NT2/D1 (cell line): Measurements from ENCODE around the gene FOXQ1.

Experiments used
- DNase-seq: peaks from one replicate; pipeline ENCODE4 v3.0.0-alpha.2; 2011; ENCODE audit warnings: low read depth, low spot score
- H3K27me3 ChIP-seq: 2 replicates; pipeline ENCODE4 v1.6.0; 2011; ENCODE audit warnings: mild to moderate bottlenecking; ENCODE audit not compliant: insufficient read length, insufficient read depth
- H3K36me3 ChIP-seq: 2 replicates; pipeline ENCODE4 v1.6.1; 2011; ENCODE audit warnings: mild to moderate bottlenecking, low read length, mixed read lengths; ENCODE audit not compliant: insufficient read depth, insufficient read length
- H3K4me1 ChIP-seq: 2 replicates; pipeline ENCODE4 v1.5.1; 2011; ENCODE audit not compliant: insufficient read depth, insufficient read length
- H3K4me3 ChIP-seq: 2 replicates; pipeline ENCODE4 v1.5.1; 2011; ENCODE audit warnings: low read depth; ENCODE audit not compliant: insufficient read length
- H3K9ac ChIP-seq: 2 replicates; pipeline ENCODE4 v1.6.0; 2011; ENCODE audit warnings: low read depth; ENCODE audit not compliant: insufficient read length
- H3K9me3 ChIP-seq: 2 replicates; pipeline ENCODE4 v1.5.1; 2011; ENCODE audit warnings: mild to moderate bottlenecking, low read length; ENCODE audit not compliant: insufficient read depth
- SUZ12 ChIP-seq: IDR thresholded peaks from 2 replicates; pipeline ENCODE4 v1.6.1; 2011; ENCODE audit not compliant: insufficient read length, insufficient read depth; ENCODE audit errors: extremely low read depth
- YY1 ChIP-seq: IDR thresholded peaks from 2 replicates; pipeline ENCODE4 v1.6.1; 2011; ENCODE audit not compliant: insufficient read length, insufficient read depth
- ZNF274 ChIP-seq: IDR thresholded peaks from 2 replicates; pipeline ENCODE4 v1.6.1; 2011; ENCODE audit warnings: mild to moderate bottlenecking, low read depth, low read length

Gene FOXQ1

GRCh38 chr6:1312203-1312472 lies 240 bp downstream of the FOXQ1 start:
- DNase-seq = no peak
- no peaks in the 10 kb centered on the region for H3K36me3 ChIP-seq
- H3K9me3 ChIP-seq = no peaks in the 10 kb centered on the region
- peak overlapping the region; percentile 50 for H3K9ac ChIP-seq
- no peaks in the 10 kb centered on the region for H3K4me1 ChIP-seq
- peaks cover 82% of the 10 kb centered on the region for H3K27me3 ChIP-seq
- H3K4me3 ChIP-seq = peak overlapping the region; percentile 53
- TF ChIP-seq ZNF274 = no peak
- no peak for TF ChIP-seq YY1
- no peak for TF ChIP-seq SUZ12

GRCh38 chr6:1312473-1313367 lies 822 bp downstream of the FOXQ1 start:
- DNase-seq = peak; percentile 44
- Histone ChIP-seq H3K4me3 (peak overlapping the region; percentile 53), H3K9ac (peak overlapping the region; percentile 50), H3K9me3 (no peaks in the 10 kb centered on the region), H3K36me3 (no peaks in the 10 kb centered on the region), H3K4me1 (no peaks in the 10 kb centered on the region), H3K27me3 (peaks cover 82% of the 10 kb centered on the region)
- TF ChIP-seq SUZ12 (peak; percentile 28), YY1 (no peak), ZNF274 (no peak)

- H3K9ac ChIP-seq = no peak overlapping the region
- no peaks in the 10 kb centered on the region for H3K36me3 ChIP-seq
- no peak for DNase-seq
- H3K27me3 ChIP-seq = peaks cover 77% of the 10 kb centered on the region
- no peaks in the 10 kb centered on the region for H3K4me1 ChIP-seq
- peak; percentile 55 for TF ChIP-seq SUZ12
- TF ChIP-seq ZNF274 = no peak
- peak overlapping the region; percentile 53 for H3K4me3 ChIP-seq
- no peaks in the 10 kb centered on the region for H3K9me3 ChIP-seq
These were observed 1.5 kb downstream of the FOXQ1 start for GRCh38 chr6:1313384-1313766.

GRCh38 chr6:1313767-1314503 lies 2.0 kb downstream of the FOXQ1 start:
- Histone ChIP-seq H3K4me3 (no peak overlapping the region), H3K36me3 (no peaks in the 10 kb centered on the region), H3K4me1 (no peaks in the 10 kb centered on the region), H3K27me3 (peaks cover 71% of the 10 kb centered on the region), H3K9ac (no peak overlapping the region), H3K9me3 (no peaks in the 10 kb centered on the region)
- DNase-seq = no peak
- TF ChIP-seq YY1 (no peak), SUZ12 (peak; percentile 54)

GRCh38 chr6:1314617-1315016 lies 2.7 kb downstream of the FOXQ1 start:
- peaks cover 64% of the 10 kb centered on the region for H3K27me3 ChIP-seq
- TF ChIP-seq ZNF274 (no peak), SUZ12 (no peak), YY1 (no peak)
- DNase-seq = no peak
- no peaks in the 10 kb centered on the region for H3K4me1 ChIP-seq
- H3K9me3 ChIP-seq = no peaks in the 10 kb centered on the region
- no peaks in the 10 kb centered on the region for H3K36me3 ChIP-seq
- H3K4me3 ChIP-seq = no peak overlapping the region
- H3K9ac ChIP-seq = no peak overlapping the region

- Histone ChIP-seq H3K9me3 (no peaks in the 10 kb centered on the region), H3K9ac (no peak overlapping the region), H3K4me1 (no peaks in the 10 kb centered on the region), H3K4me3 (no peak overlapping the region), H3K36me3 (no peaks in the 10 kb centered on the region), H3K27me3 (peaks cover 59% of the 10 kb centered on the region)
- TF ChIP-seq SUZ12 (no peak), YY1 (no peak), ZNF274 (no peak)
- DNase-seq = no peak
These were observed 3.3 kb downstream of the FOXQ1 start for GRCh38 chr6:1315201-1315559.

- no peak for DNase-seq
- Histone ChIP-seq H3K9me3 (no peaks in the 10 kb centered on the region), H3K36me3 (no peaks in the 10 kb centered on the region), H3K4me1 (no peaks in the 10 kb centered on the region), H3K9ac (no peak overlapping the region), H3K27me3 (peaks cover 53% of the 10 kb centered on the region), H3K4me3 (no peak overlapping the region)
- no peak for TF ChIP-seq YY1
- no peak for TF ChIP-seq SUZ12
- TF ChIP-seq ZNF274 = no peak
These were observed 3.9 kb downstream of the FOXQ1 start for GRCh38 chr6:1315560-1316386.
